Activated CD8-positive, alpha-beta memory T cell treated with anti-CD3 and anti-CD28 coated beads, Interleukin-2, amount 50 U/mL, for 1 hour (primary cell): ENCODE data around the gene RAB11FIP3.
"Not testable (repeated sequence)": the region's sequence is repeated elsewhere in the genome, so short reads cannot be mapped to it uniquely, and the experiment has no call there.

Experiments
- DNase-seq: peaks from one replicate; pipeline ENCODE4 v3.0.0-alpha.2; 2020; ENCODE audit errors: extremely low read depth

The RAB11FIP3 gene

DNA sequence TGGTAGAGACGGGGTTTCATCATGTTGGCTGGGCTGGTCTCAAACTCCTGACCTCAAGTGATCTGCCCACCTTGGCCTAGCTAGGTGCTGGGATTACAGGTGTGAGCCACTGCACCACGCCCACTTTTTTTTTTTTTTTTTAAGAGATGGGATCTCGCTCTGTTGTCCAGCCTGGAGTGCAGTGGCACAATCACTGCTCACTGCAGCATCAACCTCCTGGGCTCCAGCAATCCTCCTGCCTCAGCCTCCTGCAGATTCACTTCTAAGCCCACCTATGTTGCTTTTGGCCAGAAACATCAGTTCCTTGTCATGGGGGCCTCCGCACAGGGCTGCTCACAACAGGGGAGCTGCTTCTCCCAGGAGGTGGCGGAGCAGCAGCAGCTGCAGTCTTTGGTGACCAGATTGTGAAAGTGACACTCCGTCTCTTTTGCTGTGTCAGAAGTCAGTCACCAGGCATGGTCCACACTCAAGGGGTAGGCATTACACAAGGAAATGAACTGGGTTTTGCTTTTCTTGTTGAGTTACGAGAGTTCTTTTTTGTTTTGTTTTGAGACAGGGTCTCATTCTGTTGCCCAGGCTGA lies 32.9 kb upstream of the RAB11FIP3 start:
- DNase-seq, result no peak

DNA sequence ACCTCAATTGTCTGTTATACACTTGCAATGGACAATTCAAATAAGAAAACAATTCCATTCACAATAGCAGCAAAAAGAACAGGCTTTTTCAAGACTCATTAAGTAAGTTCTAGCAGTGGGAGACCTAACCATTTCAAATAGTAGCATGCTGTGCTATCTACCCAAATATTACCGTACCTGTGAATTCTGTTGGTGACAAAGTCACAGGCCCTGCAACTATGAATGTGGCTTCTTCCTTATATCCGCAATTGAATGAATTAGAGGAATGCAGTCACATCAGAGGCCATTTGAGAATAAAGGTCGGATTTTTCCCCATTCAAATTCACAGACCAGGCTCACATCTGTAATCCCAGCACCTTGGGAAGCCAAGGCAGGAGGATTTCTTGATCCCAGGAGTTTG lies 29.2 kb upstream of the RAB11FIP3 start:
- no peak for DNase-seq

GRCh38 chr16:396605-397004 lies 28.8 kb upstream of the RAB11FIP3 start:
- no peak for DNase-seq

DNA sequence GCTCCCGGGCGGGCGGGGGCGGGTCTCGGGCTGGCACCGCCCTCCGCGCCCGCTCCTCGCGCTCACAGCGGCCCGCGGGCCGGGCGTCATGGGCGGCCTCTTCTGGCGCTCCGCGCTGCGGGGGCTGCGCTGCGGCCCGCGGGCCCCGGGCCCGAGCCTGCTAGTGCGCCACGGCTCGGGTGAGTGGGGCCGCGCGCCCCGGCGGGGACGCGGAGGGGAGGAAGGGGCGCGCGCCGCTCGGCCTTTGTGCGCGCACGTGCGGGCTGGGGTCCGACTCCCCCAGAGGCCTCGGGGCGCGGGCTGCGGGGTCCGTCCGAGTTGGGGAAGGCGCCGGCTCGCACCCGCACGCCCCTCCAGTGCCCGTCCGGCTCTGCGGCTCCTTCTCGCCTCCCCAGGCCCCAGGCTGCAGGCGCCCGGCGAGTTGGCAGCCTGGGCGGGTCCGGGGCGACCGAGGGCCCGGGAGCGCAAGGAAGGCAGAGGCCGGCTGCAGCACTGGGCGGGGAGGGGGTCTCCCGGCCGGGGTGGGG lies 28.3 kb upstream of the RAB11FIP3 start, which contains the start of gene NME4:
Gene NME4, plus strand, starts transcription at position 65 of the 527 bp plus-strand sequence. Its CDS starts 24 bp downstream, at position 89.
- DNase-seq, result no peak

GRCh38 chr16:397736-398332 lies 27.6 kb upstream of the RAB11FIP3 start:
- no peak for DNase-seq

DNA sequence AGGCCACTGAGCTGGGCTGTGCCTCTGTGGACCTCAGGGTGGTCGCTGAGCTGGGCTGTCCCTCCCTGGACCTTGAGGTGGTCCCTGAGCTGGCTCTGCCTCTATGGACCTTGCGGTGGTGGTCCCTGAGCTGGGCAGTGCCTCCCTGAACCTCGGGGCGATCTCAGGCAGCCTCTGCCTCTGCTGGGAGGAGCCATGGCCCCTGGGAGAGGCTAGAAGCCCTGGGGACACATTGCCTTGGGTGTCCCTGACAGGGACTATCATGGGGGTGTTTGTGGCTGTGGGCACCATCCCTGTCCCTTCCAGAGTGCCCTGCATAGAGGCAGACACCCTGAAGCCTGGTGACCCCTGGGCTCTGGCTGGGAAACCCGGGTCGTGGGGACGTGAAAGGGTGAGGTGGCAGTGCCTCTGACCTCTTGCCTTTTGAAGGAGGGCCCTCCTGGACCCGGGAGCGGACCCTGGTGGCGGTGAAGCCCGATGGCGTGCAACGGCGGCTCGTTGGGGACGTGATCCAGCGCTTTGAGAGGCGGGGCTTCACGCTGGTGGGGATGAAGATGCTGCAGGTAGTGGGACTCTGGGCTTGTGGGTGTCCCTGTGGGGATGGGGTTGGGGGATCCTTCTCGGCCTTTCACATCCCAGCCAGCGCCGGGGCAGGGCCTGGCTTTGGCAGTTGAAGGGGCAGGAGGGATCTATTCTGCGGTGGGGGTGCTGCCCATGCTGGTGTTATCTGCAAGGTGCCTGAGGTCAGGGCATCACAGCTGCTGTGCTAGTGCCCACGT lies 26.7 kb upstream of the RAB11FIP3 start:
- no peak for DNase-seq

DNA sequence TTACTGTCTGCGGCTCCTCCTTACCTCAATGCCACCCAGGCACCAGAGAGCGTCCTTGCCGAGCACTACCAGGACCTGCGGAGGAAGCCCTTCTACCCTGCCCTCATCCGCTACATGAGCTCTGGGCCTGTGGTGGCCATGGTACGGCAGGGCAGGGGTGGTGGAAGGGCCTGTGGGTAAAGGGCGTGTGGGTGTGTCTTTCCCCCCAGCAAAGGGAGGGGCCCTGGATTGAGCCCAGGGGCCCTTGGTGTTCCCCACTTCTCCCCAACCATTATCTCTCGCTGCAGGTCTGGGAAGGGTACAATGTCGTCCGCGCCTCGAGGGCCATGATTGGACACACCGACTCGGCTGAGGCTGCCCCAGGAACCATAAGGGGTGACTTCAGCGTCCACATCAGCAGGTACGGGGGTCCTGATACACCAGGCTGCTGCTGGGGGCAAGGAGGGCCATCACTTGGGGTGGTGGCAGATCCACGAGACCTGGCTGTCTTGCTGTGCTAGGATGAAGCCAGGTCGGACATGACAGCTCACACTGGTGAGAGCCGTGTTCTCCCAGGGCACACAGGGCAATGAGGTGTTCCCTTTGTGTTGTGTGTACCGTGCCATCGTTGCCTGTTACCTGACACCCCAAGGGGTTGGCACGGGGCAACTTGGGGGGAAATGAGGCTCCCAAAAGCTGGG lies 26.0 kb upstream of the RAB11FIP3 start:
- no peak for DNase-seq

DNA sequence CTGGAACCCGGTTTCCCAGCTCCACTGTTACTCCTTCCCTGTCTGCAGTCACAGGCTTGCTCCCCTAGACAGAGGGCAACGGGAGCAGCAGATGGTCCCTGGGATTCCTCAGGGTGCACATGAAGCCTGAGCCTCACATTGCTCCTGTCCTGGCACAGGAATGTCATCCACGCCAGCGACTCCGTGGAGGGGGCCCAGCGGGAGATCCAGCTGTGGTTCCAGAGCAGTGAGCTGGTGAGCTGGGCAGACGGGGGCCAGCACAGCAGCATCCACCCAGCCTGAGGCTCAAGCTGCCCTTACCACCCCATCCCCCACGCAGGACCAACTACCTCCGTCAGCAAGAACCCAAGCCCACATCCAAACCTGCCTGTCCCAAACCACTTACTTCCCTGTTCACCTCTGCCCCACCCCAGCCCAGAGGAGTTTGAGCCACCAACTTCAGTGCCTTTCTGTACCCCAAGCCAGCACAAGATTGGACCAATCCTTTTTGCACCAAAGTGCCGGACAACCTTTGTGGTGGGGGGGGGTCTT lies 25.3 kb upstream of the RAB11FIP3 start:
- no peak for DNase-seq

DNA sequence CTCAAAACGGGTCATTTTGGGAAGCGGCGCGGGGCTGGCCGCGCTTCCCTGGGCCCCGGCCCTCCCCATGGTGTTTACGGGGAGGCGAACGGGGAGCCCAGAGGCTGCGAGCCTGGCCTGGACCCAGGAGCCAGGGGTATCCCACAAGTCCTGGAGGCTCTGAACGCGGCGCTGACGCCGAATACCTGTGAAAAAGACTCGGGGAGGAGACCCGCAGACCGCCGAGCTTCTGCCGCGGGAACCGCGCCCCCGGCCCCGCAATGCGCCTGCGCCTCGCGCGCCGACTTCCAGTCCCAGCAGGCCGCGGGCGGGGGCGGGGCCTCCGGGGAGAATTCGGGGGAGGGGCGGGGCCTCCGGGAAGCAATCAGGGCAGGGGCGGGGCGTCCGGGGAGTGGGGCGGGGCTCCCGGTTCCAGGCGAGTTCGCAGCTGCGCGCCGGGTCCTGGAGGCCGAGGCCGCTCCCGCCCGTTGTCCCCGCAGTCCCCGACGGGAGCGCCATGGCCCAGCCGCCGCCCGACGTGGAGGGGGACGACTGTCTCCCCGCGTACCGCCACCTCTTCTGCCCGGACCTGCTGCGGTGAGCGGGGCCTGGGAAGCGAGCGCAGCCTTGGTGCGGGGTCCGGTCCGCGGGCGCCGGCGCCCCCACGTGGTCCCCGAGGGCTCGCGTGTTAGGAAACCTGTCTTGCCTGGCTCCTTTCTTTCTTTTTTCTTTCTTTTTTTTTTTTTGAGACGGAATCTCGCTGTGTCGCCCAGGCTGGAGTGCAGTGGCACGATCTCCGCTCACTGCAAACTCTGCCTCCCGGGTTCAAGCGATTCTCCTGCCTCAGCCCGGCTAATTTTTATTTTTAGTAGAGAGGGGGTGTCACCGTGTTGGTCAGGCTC lies 23.7 kb upstream of the RAB11FIP3 start, which contains the start of gene DECR2:
Gene DECR2, plus strand, starts transcription at position 418 of the 881 bp plus-strand sequence. Its CDS starts 79 bp downstream, at position 497.
- DNase-seq, result peak; percentile 93

GRCh38 chr16:404971-405486 lies 20.4 kb upstream of the RAB11FIP3 start:
- no peak for DNase-seq

GRCh38 chr16:405548-406506 lies 19.6 kb upstream of the RAB11FIP3 start:
- no peak for DNase-seq

DNA sequence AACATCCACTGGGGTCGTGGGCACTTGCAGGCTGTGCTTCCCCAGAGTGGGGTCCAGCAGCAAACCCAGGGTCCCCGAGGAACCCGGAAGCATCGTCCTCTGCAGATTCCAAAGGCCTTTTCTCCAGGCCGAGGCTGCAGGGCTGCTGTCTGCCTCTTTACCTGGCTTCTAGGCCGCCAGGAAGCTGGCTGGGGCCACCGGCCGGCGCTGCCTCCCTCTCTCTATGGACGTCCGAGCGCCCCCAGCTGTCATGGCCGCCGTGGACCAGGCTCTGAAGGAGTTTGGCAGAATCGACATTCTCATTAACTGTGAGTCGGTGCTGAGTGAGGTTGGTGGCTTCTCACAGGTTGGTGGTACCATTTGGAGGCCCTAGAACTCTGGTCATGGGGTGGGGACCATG lies 18.2 kb upstream of the RAB11FIP3 start:
- DNase-seq, result no peak

DNA sequence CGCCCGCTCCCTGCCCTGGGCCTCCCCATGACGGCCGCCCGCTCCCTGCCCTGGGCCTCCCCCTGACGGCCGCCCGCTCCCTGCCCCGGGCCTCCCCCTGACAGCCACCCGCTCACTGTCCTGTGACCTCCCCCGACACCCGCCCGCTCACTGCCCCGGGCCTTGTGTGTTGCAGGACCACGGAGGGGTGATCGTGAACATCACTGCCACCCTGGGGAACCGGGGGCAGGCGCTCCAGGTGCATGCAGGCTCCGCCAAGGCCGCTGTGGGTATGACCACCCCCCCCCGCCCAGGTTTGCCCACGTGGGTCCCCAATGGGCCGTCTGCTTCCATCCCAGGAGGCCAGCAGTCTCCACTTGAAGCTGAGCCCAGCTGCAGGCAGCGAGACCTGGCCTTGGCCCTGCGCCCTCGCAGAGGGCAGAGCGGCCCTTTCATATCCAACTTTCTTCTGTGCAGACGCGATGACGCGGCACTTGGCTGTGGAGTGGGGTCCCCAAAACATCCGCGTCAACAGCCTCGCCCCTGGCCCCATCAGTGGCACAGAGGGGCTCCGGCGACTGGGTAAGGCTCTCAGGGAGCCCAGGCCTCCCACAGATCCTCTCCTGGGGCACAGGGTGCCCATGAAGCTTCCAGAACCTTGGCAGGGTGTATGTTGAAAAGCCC lies 14.8 kb upstream of the RAB11FIP3 start:
- no peak for DNase-seq

DNA sequence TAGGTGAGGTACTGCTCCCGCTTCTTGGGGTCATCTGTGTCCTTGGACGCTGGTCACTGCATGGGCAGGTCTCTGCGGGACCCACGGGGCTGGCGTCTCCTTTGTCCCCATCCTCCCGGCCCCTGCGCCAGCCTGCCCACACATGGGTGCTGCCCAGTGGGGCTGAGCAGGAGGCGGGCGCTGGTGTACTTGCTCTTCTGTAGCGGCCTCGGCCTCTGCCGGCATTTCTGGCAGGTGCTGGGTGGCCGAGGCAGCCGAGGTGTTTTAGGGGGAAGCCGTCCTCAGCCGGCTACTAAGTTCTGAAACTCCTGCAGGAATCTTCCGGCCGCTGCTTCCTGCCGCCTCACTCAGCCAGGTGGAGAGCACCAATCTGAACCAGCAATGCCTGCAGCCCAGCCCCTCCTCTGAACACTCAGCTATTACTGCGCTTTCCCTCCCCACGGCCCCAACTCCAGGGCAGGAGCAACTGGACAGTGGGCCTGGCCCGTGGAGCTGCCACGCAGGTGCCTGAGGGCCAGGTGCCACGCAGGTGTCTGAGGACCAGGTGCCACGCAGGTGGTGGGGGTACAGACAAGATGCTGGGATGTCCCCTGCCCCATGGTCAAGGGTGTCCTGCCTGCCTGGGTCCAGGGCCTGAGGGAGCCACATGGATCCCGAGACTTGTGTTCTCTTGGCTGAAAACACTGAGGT lies 13.7 kb upstream of the RAB11FIP3 start:
- DNase-seq, result no peak

DNA sequence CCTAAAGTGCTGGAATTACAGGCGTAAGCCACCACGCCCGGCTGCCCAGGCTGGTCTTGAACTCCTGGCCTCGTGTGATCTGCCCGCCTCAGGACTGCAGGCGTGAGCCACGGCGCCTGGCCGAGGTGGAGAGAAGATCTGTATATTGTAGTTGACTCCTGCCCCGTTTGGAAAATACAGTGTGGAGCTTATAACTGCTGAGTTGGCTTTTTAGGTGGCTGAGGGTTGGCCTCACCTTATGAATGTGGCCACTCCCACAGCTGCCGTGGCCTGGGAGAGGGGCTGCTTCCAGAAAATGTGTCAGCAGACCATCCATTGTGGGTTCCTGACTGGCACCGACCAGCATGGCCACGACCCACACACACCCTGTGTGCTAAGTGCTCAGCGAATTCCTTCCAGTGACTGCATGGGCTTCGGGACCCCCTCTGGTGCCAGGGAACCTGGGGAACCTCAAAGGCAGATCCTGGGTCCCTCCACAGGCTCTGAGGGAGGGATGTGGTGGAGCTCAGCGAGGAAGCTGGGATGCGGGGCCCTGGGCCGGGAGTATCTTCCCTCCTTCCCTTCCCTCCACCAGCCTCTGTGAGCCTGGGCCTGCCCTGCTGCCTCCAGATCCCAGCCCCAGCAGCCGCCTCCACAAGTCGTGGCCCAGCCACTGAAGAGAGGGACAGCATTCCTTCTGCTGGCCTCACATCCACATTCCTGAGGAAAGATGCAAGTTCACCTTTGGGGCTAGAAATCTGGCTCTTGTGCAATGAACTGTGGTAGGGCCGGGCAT lies 10.9 kb upstream of the RAB11FIP3 start:
- no peak for DNase-seq

GRCh38 chr16:415170-415498 lies 10.3 kb upstream of the RAB11FIP3 start:
- not testable (repeated sequence) for DNase-seq

DNA sequence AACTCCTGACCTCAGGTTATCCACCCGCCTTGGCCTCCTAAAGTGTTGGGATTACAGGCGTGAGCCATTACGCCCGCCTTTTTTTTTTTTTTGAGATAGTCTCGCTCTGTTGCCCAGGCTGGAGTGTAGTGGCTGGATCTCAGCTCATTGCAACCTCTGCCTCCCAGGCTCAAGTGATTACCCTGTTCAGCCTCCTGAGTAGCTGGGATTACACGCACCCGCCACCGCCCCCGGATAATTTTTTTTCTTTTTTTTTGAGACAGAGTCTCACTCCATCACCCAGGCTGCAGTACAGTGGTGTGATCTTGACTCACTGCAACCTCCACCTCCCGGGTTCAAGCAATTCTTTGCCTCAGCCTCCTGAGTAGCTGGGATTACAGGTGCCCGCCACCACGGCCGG lies 3.3 kb upstream of the RAB11FIP3 start:
- not testable (repeated sequence) for DNase-seq
